Islet precursor cell (in vitro differentiated cells): ENCODE results near the gene RINL.
"Not testable (repeated sequence)": the region's sequence is repeated elsewhere in the genome, so short reads cannot be mapped to it uniquely, and the experiment has no call there.

Source experiments
- DNase-seq: peaks from one replicate; pipeline ENCODE4 v3.0.0-alpha.2; 2018

Gene RINL

GRCh38 chr19:38831142-38831605 is 46.9 kb downstream of the RINL start:
- peak; percentile 99 for DNase-seq

GRCh38 chr19:38830039-38830733 is 47.9 kb downstream of the RINL start:
- DNase-seq: no peak

- not testable (repeated sequence) for DNase-seq
These were observed 48.9 kb downstream of the RINL start for GRCh38 chr19:38829203-38829602.

GRCh38 chr19:38826856-38827551 is 51.1 kb downstream of the RINL start:
- DNase-seq: no peak

DNA sequence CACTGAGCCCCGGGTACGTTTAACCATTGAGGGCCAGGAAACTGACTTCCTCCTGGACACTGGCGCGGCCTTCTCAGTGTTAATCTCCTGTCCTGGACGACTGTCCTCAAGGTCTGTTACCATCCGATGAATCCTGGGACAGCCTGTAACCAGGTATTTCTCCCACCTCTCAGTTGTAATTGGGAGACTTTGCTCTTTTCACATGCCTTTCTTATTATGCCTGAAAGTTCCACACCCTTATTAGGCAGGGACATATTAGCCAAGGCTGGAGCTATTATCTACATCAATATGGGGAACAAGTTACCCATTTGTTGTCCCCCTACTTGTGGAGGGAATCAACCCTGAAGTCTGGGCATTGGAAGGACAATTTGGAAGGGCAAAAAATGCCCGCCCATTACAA is 52.1 kb downstream of the RINL start:
- DNase-seq: not testable (repeated sequence)

GRCh38 chr19:38821230-38821825 is 56.7 kb downstream of the RINL start:
- not testable (repeated sequence) for DNase-seq

DNA sequence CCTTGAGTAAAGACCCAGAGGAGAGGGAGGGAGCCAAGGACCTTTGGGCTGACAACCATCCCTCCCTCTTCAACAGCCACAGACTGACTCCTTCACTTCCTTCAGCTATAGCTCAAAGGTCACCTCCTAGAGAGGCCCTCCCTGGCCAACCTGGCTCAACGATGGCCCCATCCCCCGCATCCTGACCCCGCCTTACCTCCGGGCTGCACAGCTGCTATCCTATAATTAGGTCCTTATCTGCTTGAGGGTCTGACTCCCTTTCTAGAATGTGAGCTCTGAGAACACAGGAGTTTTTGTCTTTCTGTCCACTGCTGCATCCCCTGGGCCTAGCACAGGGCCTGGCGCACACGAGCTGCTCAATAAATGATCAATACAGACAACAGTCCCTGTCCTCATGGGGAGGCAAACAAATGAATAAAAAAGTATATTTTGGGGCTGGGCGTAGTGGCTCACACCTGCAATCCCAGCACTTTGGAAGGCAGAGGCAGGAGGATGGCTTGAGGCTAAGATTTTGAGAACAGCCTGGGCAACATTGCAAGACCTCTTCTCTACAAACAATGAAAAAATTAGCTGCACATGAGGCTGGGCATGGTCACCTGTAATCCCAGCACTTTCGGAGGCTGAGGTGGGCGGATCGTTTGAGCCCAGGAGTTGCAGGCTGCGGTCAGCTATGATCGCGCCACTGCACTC is 58.7 kb downstream of the RINL start:
- peak; percentile 89 for DNase-seq
